H1 (cell line): Measurements from ENCODE around the gene NECTIN1. TPM values are rescaled to one million over a fixed set of nuclear protein-coding genes. Genes with fewer than 3 reads are reported as not detected.

Source experiments
- CTCF ChIA-PET: fragments of 300-600 bp; sonication (Branson Sonifier 250); formaldehyde crosslinking; loops from one replicate; lab custom pipeline; 2021; ENCODE audit not compliant: partially characterized antibody; lab: Charles Lee
- POLR2A ChIA-PET: fragments of 300-600 bp; sonication (Branson Sonifier 250); formaldehyde crosslinking; loops from one replicate; lab custom pipeline; 2021; ENCODE audit warnings: inconsistent platforms; ENCODE audit not compliant: partially characterized antibody; lab: Charles Lee
- DNase-seq, 2 experiments: peaks; one replicate each; pipeline versions ENCODE4 v3.0.0 to v3.0.0-alpha.2; 2010 to 2022; ENCODE audit warnings: low spot score in 2 of 2, low read depth in 1 of 2, mixed read lengths in 1 of 2
- FAIRE-seq: peaks from 2 replicates; lab custom pipeline; 2011; peaks lifted over from hg19 to GRCh38; lab: Jason Lieb, UNC
- H2AFZ ChIP-seq: 2 replicates; pipeline ENCODE4 v1.8.1; 2012; ENCODE audit warnings: low read length, inconsistent platforms
- H2AK5ac ChIP-seq: 2 replicates; pipeline ENCODE4 v1.6.1; 2013; ENCODE audit warnings: low read depth, low read length
- H2BK120ac ChIP-seq: replicated peaks from 2 replicates; pipeline ENCODE3; 2013; ENCODE audit warnings: low read depth, low read length, inconsistent platforms
- H2BK12ac ChIP-seq: 2 replicates; pipeline ENCODE4 v1.6.1; 2013; ENCODE audit warnings: low read depth, low read length
- H2BK15ac ChIP-seq: 2 replicates; pipeline ENCODE4 v1.6.1; 2013; ENCODE audit warnings: low read length
- H2BK20ac ChIP-seq: 2 replicates; pipeline ENCODE4 v1.6.1; 2013; ENCODE audit warnings: low read length
- H2BK5ac ChIP-seq: 2 replicates; pipeline ENCODE4 v1.6.1; 2013; ENCODE audit warnings: low read depth, low read length
- H3K14ac ChIP-seq: 2 replicates; pipeline ENCODE4 v1.6.1; 2013; ENCODE audit warnings: inconsistent platforms; ENCODE audit not compliant: insufficient read length
- H3K18ac ChIP-seq: 2 replicates; pipeline ENCODE4 v1.6.1; 2013; ENCODE audit warnings: low read length; ENCODE audit errors: extremely low read depth
- H3K23ac ChIP-seq: 2 replicates; pipeline ENCODE4 v1.6.1; 2013; ENCODE audit warnings: inconsistent platforms; ENCODE audit not compliant: insufficient read length
- H3K23me2 ChIP-seq: 2 replicates; pipeline ENCODE4 v1.6.1; 2013; ENCODE audit warnings: low read depth, low read length
- H3K27ac ChIP-seq: 2 replicates; pipeline ENCODE4 v1.6.1; 2011; ENCODE audit warnings: low read depth, low read length, inconsistent platforms
- H3K27me3 ChIP-seq, 4 experiments: replicated peaks in 1 of 4; 1 replicate in 1 of 4; 2 replicates in 3 of 4; pipeline versions ENCODE4 v1.6.1 to v1.8.1; 2011 to 2013; ENCODE audit warnings: low read length in 3 of 4, mild to moderate bottlenecking in 3 of 4, inconsistent platforms in 2 of 4, mixed read lengths in 2 of 4, moderate library complexity in 1 of 4; ENCODE audit not compliant: control insufficient read depth in 3 of 4, insufficient read depth in 3 of 4; ENCODE audit errors: extremely low read depth in 1 of 4
- H3K36me3 ChIP-seq, 4 experiments: 2 replicates each; pipeline versions ENCODE4 v1.6.1 to v1.8.1; 2011 to 2013; ENCODE audit warnings: mild to moderate bottlenecking in 4 of 4, low read length in 3 of 4, moderate library complexity in 2 of 4, control low read depth in 1 of 4, inconsistent platforms in 1 of 4; ENCODE audit not compliant: insufficient read depth in 4 of 4, control insufficient read depth in 2 of 4
- H3K4ac ChIP-seq: replicated peaks from 2 replicates; pipeline ENCODE3; 2013; ENCODE audit warnings: low read length, low read depth, mixed read lengths, inconsistent platforms; ENCODE audit not compliant: insufficient read length
- H3K4me1 ChIP-seq, 4 experiments: replicated peaks in 1 of 4; 1 replicate in 1 of 4; 2 replicates in 3 of 4; pipeline versions ENCODE4 v1.6.1 to v1.8.1; 2011 to 2013; ENCODE audit warnings: low read length in 3 of 4, inconsistent platforms in 2 of 4, mixed read lengths in 1 of 4; ENCODE audit not compliant: insufficient read depth in 4 of 4, control insufficient read depth in 3 of 4
- H3K4me2 ChIP-seq, 2 experiments: 2 replicates each; pipeline versions ENCODE4 v1.6.1 to v1.8.1; 2011 to 2013; ENCODE audit warnings: low read depth in 2 of 2, low read length in 2 of 2, control low read depth in 1 of 2, inconsistent platforms in 1 of 2, mild to moderate bottlenecking in 1 of 2; ENCODE audit not compliant: insufficient read depth in 1 of 2
- H3K4me3 ChIP-seq, 4 experiments: fragments of 200-600, 300-600 bp in 1 of 4; sonication (generic), shearing (Covaris generic), sonication (Bioruptor Twin) in 1 of 4; 2 replicates each; pipeline versions ENCODE4 v1.5.1 to v1.8.1; 2011 to 2016; ENCODE audit warnings: low read length in 4 of 4, low read depth in 3 of 4, control low read depth in 2 of 4, inconsistent platforms in 2 of 4, mild to moderate bottlenecking in 2 of 4, mixed read lengths in 1 of 4, moderate library complexity in 1 of 4; ENCODE audit not compliant: insufficient read depth in 2 of 4; ENCODE audit errors: extremely low read depth in 1 of 4
- H3K56ac ChIP-seq: replicated peaks from 2 replicates; pipeline ENCODE3; 2013; ENCODE audit warnings: low read depth, mild to moderate bottlenecking, mixed read lengths, low read length, inconsistent platforms; ENCODE audit not compliant: insufficient read length
- H3K79me1 ChIP-seq: 2 replicates; pipeline ENCODE4 v1.6.1; 2013; ENCODE audit warnings: low read depth, low read length, control low read depth
- H3K79me2 ChIP-seq, 2 experiments: 2 replicates each; pipeline versions ENCODE4 v1.6.1 to v1.8.1; 2012 to 2013; ENCODE audit warnings: low read length in 2 of 2, mild to moderate bottlenecking in 2 of 2, inconsistent platforms in 1 of 2; ENCODE audit not compliant: insufficient read depth in 2 of 2, control insufficient read depth in 1 of 2
- H3K9ac ChIP-seq, 4 experiments: replicated peaks in 1 of 4; 1 replicate in 1 of 4; 2 replicates in 3 of 4; pipeline versions ENCODE4 v1.6.1 to v1.8.1; 2011 to 2013; ENCODE audit warnings: low read depth in 3 of 4, low read length in 3 of 4, control low read depth in 2 of 4, mild to moderate bottlenecking in 2 of 4, moderate library complexity in 2 of 4, inconsistent platforms in 1 of 4; ENCODE audit errors: extremely low read depth in 1 of 4
- H3K9me3 ChIP-seq, 2 experiments: 2 replicates each; pipeline versions ENCODE4 v1.6.1 to v1.8.1; 2012 to 2013; ENCODE audit warnings: mild to moderate bottlenecking in 2 of 2, moderate library complexity in 2 of 2, control low read depth in 1 of 2, inconsistent platforms in 1 of 2, low read depth in 1 of 2, low read length in 1 of 2, mixed read lengths in 1 of 2; ENCODE audit not compliant: insufficient read depth in 2 of 2
- H4K20me1 ChIP-seq, 2 experiments: replicated peaks in 1 of 2; 2 replicates each; pipeline versions ENCODE3 to v1.8.1; 2011 to 2013; ENCODE audit warnings: inconsistent platforms in 2 of 2, low read length in 2 of 2, mild to moderate bottlenecking in 1 of 2; ENCODE audit not compliant: insufficient read depth in 2 of 2, control insufficient read depth in 1 of 2
- H4K5ac ChIP-seq: 2 replicates; pipeline ENCODE4 v1.6.1; 2013; ENCODE audit warnings: low read length, low read depth, mixed read lengths, inconsistent platforms; ENCODE audit not compliant: insufficient read length
- H4K8ac ChIP-seq: 2 replicates; pipeline ENCODE4 v1.8.0; 2013; ENCODE audit warnings: mild to moderate bottlenecking, moderate library complexity, low read length, inconsistent platforms; ENCODE audit not compliant: insufficient read depth; ENCODE audit errors: extremely low read depth
- H4K91ac ChIP-seq: replicated peaks from 2 replicates; pipeline ENCODE3; 2013; ENCODE audit warnings: low read length, mixed read lengths, inconsistent platforms; ENCODE audit not compliant: insufficient read length
- JUND ChIP-seq: IDR thresholded peaks from 2 replicates; pipeline ENCODE4 v1.6.1; 2011; ENCODE audit warnings: mild to moderate bottlenecking, improper control_type of control experiment, low read length
- NRF1 ChIP-seq: IDR thresholded peaks from 2 replicates; pipeline ENCODE4 v1.6.1; 2011; ENCODE audit warnings: mild to moderate bottlenecking, low read depth, low read length, improper control_type of control experiment
- RBBP5 ChIP-seq: IDR thresholded peaks from 2 replicates; pipeline ENCODE4 v1.7.1; 2012; ENCODE audit warnings: low read depth, mild to moderate bottlenecking, inconsistent platforms, low read length, moderate library complexity, borderline replicate concordance
- RXRA ChIP-seq: IDR thresholded peaks from 2 replicates; pipeline ENCODE4 v1.6.1; 2011; ENCODE audit warnings: low read depth, mild to moderate bottlenecking, low read length, moderate library complexity; ENCODE audit not compliant: insufficient read depth
- SAP30 ChIP-seq: fragments of 300-600 bp; sonication (generic); IDR thresholded peaks from 2 replicates; pipeline ENCODE4 v1.7.1; 2012; ENCODE audit warnings: low read length, moderate library complexity, mild to moderate bottlenecking, inconsistent platforms; ENCODE audit not compliant: insufficient read depth, insufficient replicate concordance
- SIN3A ChIP-seq, 2 experiments: IDR thresholded peaks in 1 of 2; conservative IDR thresholded peaks in 1 of 2; 2 replicates each; pipeline ENCODE4 v1.6.1; 2011 to 2012; ENCODE audit warnings: low read length in 2 of 2, improper control_type of control experiment in 1 of 2, low read depth in 1 of 2, mild to moderate bottlenecking in 1 of 2
- SIX5 ChIP-seq: IDR thresholded peaks from 2 replicates; pipeline ENCODE4 v1.6.1; 2011; ENCODE audit warnings: mild to moderate bottlenecking, low read depth, low read length
- SP1 ChIP-seq: IDR thresholded peaks from 2 replicates; pipeline ENCODE4 v1.6.1; 2011; ENCODE audit warnings: low read depth, low read length
- SP4 ChIP-seq: IDR thresholded peaks from 2 replicates; pipeline ENCODE4 v1.6.1; 2012; ENCODE audit warnings: low read length, inconsistent platforms
- TAF7 ChIP-seq: optimal IDR thresholded peaks from 2 replicates; pipeline ENCODE3; 2011; ENCODE audit warnings: low read depth, mild to moderate bottlenecking, inconsistent platforms, low read length, moderate library complexity, borderline replicate concordance
- ZNF274 ChIP-seq: IDR thresholded peaks from 2 replicates; pipeline ENCODE4 v1.7.0; 2012; ENCODE audit warnings: low read length, borderline replicate concordance; ENCODE audit errors: extremely low read depth
- WGBS, 2 experiments: shearing (Covaris generic) in 1 of 2; methylation state at CpG; one replicate each; pipeline versions ENCODE4 v1.1.6 to v1.1.7; 2013 to 2015; ENCODE audit warnings: low lambda C conversion rate in 2 of 2, mixed read lengths in 2 of 2, inconsistent platforms in 1 of 2, low coverage in 1 of 2, missing lambda C conversion rate in 1 of 2; ENCODE audit not compliant: insufficient replicate concordance in 2 of 2, insufficient coverage in 1 of 2, insufficient read length in 1 of 2; ENCODE audit errors: extremely low coverage in 1 of 2, missing lambda C conversion rate in 1 of 2; 5-methylcytosine and 5-hydroxymethylcytosine counted together
- polyA plus RNA-seq, 7 experiments: library from polyadenylated mRNA; depleted of rRNA in 3 of 7; stranded (reverse) in 5 of 7; unstranded in 2 of 7; fragments of >200 nt in 5 of 7; fragments of 200-250 nt in 2 of 7; gene quantifications; 1 replicate in 5 of 7; 2 replicates in 1 of 7; 4 replicates in 1 of 7; pipeline versions ENCODE4 v1.2.1 to v1.2.3, GENCODE V29; 2011 to 2013; ENCODE audit warnings: missing spikeins in 2 of 7, mixed read lengths in 2 of 7
- total RNA-seq: library from RNA; stranded (reverse); fragmentation: NEBNext Ultra II Directional; extraction: Animal tissue kit (Norgen Biotek cat#: 25700); gene quantifications from 2 replicates; pipeline ENCODE4 v1.2.1, GENCODE V29; 2021
- TF ChIP-seq, protein P1 (sequence below): IDR thresholded peaks from 2 replicates; pipeline ENCODE4 v1.6.1; 2011; ENCODE audit warnings: low read depth, mild to moderate bottlenecking, low read length; ENCODE audit not compliant: insufficient read depth
- TF ChIP-seq, protein P2 (sequence below): IDR thresholded peaks from 2 replicates; pipeline ENCODE4 v1.6.1; 2012; ENCODE audit warnings: inconsistent platforms

The NECTIN1 gene
- total and polyA plus RNA-seq, 2 of the 8 experiments (the other 6 are each of a cell fraction or from before 2014, with no cell fraction given) = 43.2 to 97.7 TPM

DNA sequence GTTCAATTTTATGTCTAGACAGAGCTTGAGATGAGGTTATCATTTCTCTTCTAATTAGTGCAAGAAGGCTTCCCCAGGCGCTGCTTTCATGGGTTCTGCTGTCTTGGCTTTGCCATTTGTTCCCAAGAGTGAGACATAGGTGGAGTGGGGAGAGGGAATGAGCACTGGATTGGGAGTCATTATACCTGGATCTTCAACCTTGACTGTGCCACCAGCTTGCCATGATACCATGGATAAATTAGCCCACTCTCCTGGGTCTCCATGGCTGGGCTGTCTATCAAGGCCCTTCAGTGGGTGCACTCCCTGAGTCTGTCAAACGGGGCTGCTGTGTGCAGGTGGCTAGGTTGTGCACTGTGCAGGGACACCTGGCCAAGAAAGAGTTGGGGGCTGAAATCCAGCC is 15.6 kb upstream of the NECTIN1 start:
- peaks cover 4 to 12% (median 10%) of the 10 kb centered on the region in 4 experiments for H3K4me1 ChIP-seq
- no peak overlapping the region for H2BK12ac ChIP-seq
- H2BK5ac ChIP-seq = no peak overlapping the region
- H3K4me2 ChIP-seq = no peak overlapping the region
- H2BK15ac ChIP-seq = no peak overlapping the region
- peaks cover 13% of the 10 kb centered on the region; the same call in 1 of the 2 replicates for H3K23me2 ChIP-seq
- peaks cover 0 to 9% of the 10 kb centered on the region in 2 experiments for H4K20me1 ChIP-seq
- no peak overlapping the region for H3K4me3 ChIP-seq
- FAIRE-seq (no peak), DNase-seq (no peak)
- H3K56ac ChIP-seq = no peak overlapping the region
- H3K27me3 ChIP-seq = peaks cover 0 to 20% (median 13%) of the 10 kb centered on the region in 4 experiments; a peak in 6 of 7 replicates
- no peak overlapping the region for H2BK20ac ChIP-seq
- no peak overlapping the region for H2AK5ac ChIP-seq
- H3K18ac ChIP-seq = no peak overlapping the region
- no peaks in the 10 kb centered on the region for H3K79me2 ChIP-seq
- no peak overlapping the region for H3K9ac ChIP-seq
- no peak overlapping the region for H3K14ac ChIP-seq
- no peak overlapping the region for H3K27ac ChIP-seq
- 72% methylated on average over 2 of the region's 2 CpGs; no CpG with 5 or more reads in 1 of the 2 experiments for WGBS, 2 experiments
- no peak overlapping the region for H2AFZ ChIP-seq
- CTCF ChIA-PET = interaction anchor here (0.7 to 3.8 kb wide), 8 partner anchors 13 to 387 kb away, joined by 3 to 13 read pairs (median 3); partner anchors contain the start of gene NECTIN1
- H3K36me3 ChIP-seq = no peaks in the 10 kb centered on the region
- no peak overlapping the region for H2BK120ac ChIP-seq
- no peak overlapping the region for H3K23ac ChIP-seq
- H3K9me3 ChIP-seq = no peaks in the 10 kb centered on the region
- H4K91ac ChIP-seq = no peak overlapping the region
- no peak overlapping the region for H4K5ac ChIP-seq
- TF ChIP-seq SIN3A (conservative IDR thresholded peaks at IDR 0.05 in 1 of 2, IDR thresholded peaks at IDR 0.05 in 1 of 2; ENCODE audit: low read depth in 1 of 2, low read length in 2 of 2) (no peak), RXRA (no peak), ZNF274 (no peak), SIX5 (no peak), TAF7 (no peak), RBBP5 (no peak), SP4 (no peak), NRF1 (no peak), SAP30 (no peak), JUND (no peak), SP1 (no peak)
- TF ChIP-seq, protein P1, sequence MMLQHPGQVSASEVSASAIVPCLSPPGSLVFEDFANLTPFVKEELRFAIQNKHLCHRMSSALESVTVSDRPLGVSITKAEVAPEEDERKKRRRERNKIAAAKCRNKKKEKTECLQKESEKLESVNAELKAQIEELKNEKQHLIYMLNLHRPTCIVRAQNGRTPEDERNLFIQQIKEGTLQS = no peak
- TF ChIP-seq, protein P2, sequence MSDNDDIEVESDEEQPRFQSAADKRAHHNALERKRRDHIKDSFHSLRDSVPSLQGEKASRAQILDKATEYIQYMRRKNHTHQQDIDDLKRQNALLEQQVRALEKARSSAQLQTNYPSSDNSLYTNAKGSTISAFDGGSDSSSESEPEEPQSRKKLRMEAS = no peak
- POLR2A ChIA-PET = no interaction called here
- no peak overlapping the region for H4K8ac ChIP-seq
- H3K4ac ChIP-seq = no peak overlapping the region
- H3K79me1 ChIP-seq = no peaks in the 10 kb centered on the region
